Measurements from ENCODE around the gene APOA4. TPM values are rescaled to one million over a fixed set of nuclear protein-coding genes. Genes with fewer than 3 reads are reported as not detected.

The APOA4 gene
- total and polyA plus RNA-seq, 2 experiments from 2014 or later: not detected

GRCh38 chr11:116793772-116794097 lies 29.4 kb downstream of the APOA4 start:
- H3K4me1 ChIP-seq (ENCODE audit: insufficient read depth): no peaks in the 10 kb centered on the region; the same call in 1 of the 2 replicates
- no peak for TF ChIP-seq EZH2phosphoT487 (IDR thresholded peaks at IDR 0.05; ENCODE audit: unreplicated experiment)
- TF ChIP-seq NANOG (IDR thresholded peaks at IDR 0.05; ENCODE audit: borderline replicate concordance): no peak
- TF ChIP-seq CTCF (conservative IDR thresholded peaks at IDR 0.05; ENCODE audit: low read depth in 2 of 2): no peak
- TF ChIP-seq ZNF114 (CRISPR knock-in tag; IDR thresholded peaks at IDR 0.05): no peak
- TF ChIP-seq CREB1 (CRISPR knock-in tag; IDR thresholded peaks at IDR 0.05; ENCODE audit: low read depth): no peak
- TF ChIP-seq ZNF331 (CRISPR knock-in tag; IDR thresholded peaks at IDR 0.05; ENCODE audit: low read depth): no peak
- no peak for TF ChIP-seq EZH2 (IDR thresholded peaks at IDR 0.05; ENCODE audit: low read depth, unreplicated experiment)
- no peak for TF ChIP-seq ZNF462 (CRISPR knock-in tag; IDR thresholded peaks at IDR 0.05)
- TF ChIP-seq, protein P1, sequence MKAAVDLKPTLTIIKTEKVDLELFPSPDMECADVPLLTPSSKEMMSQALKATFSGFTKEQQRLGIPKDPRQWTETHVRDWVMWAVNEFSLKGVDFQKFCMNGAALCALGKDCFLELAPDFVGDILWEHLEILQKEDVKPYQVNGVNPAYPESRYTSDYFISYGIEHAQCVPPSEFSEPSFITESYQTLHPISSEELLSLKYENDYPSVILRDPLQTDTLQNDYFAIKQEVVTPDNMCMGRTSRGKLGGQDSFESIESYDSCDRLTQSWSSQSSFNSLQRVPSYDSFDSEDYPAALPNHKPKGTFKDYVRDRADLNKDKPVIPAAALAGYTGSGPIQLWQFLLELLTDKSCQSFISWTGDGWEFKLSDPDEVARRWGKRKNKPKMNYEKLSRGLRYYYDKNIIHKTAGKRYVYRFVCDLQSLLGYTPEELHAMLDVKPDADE (IDR thresholded peaks at IDR 0.05): no peak
- TF ChIP-seq POLR2AphosphoS5 (IDR thresholded peaks at IDR 0.05; ENCODE audit: low read depth): no peak
- no peak for TF ChIP-seq REST (IDR thresholded peaks at IDR 0.05; ENCODE audit: unreplicated experiment)
- no peak for TF ChIP-seq JUNB (IDR thresholded peaks at IDR 0.05; ENCODE audit: unreplicated experiment)
- no peak for TF ChIP-seq STAT1 (IDR thresholded peaks at IDR 0.05; ENCODE audit: unreplicated experiment)
- H3K36me3 ChIP-seq (ENCODE audit: insufficient read depth): no peaks in the 10 kb centered on the region
- no peaks in the 10 kb centered on the region for H4K20me1 ChIP-seq (replicated peaks; ENCODE audit: insufficient read depth)
- 0 out of 2 replicates have a peak overlapping the region, but pooled peaks have one; percentile 52 for H2AFZ ChIP-seq
- ATAC-seq (no peak), DNase-seq (ENCODE audit: low spot score) (no peak)
- no peak overlapping the region for H3K27ac ChIP-seq (ENCODE audit: low read depth)
- H3K9me2 ChIP-seq (ENCODE audit: insufficient read depth): peaks cover 6% of the 10 kb centered on the region; the same call in 1 of the 2 replicates
- H3F3A ChIP-seq (replicated peaks; ENCODE audit: low read depth): no peaks in the 10 kb centered on the region
- no peaks in the 10 kb centered on the region for H3K9me3 Mint-ChIP-seq
- no peak overlapping the region for H3K4me3 Mint-ChIP-seq
- H3K27me3 ChIP-seq (ENCODE audit: insufficient read depth): no peaks in the 10 kb centered on the region
- peaks cover 14% of the 10 kb centered on the region for H3K4me1 Mint-ChIP-seq
- no peak overlapping the region for H3K27ac Mint-ChIP-seq
- H3K79me2 ChIP-seq (replicated peaks; ENCODE audit: insufficient read depth): no peaks in the 10 kb centered on the region
- no peak overlapping the region for H3K4me3 ChIP-seq
- H3K36me3 Mint-ChIP-seq (ENCODE audit: low read depth): no peaks in the 10 kb centered on the region
- peaks cover 9% of the 10 kb centered on the region for H3K27me3 Mint-ChIP-seq (ENCODE audit: insufficient read depth, low read depth, poor library complexity)
- no peak overlapping the region for H3K4me2 ChIP-seq
